IMR-90 (cell line): Measurements from ENCODE around the gene DDX31. TPM values are rescaled to one million over a fixed set of nuclear protein-coding genes. Genes with fewer than 3 reads are reported as not detected.

ENCODE experiments used
- ATAC-seq: fragments of 200-7000 bp; cut with Tn5 transposase; 2 replicates; pipeline ENCODE4 v1.9.1; 2020; ENCODE audit warnings: low read depth, mild to moderate bottlenecking, moderate library complexity
- BruUV-seq: library from RNA; stranded (reverse); fragments of 400-500 nt; replicated peaks from 2 replicates; lab custom pipeline; 2021; lab: Mats Ljungman, UMichigan
- CTCF ChIA-PET: fragments of 300-600 bp; formaldehyde crosslinking; extraction: SDS; loops from one replicate; lab custom pipeline; 2021; ENCODE audit warnings: antibody characterized with exemption; lab: Yijun Ruan, JAX
- POLR2A ChIA-PET: fragments of 300-600 bp; sonication (Branson Sonifier 250); formaldehyde crosslinking; loops from one replicate; lab custom pipeline; 2022; ENCODE audit warnings: antibody characterized with exemption; ENCODE audit not compliant: unreplicated experiment; lab: Charles Lee
- DNase-seq: peaks from one replicate; pipeline ENCODE4 v3.0.0; 2013
- H2AFZ ChIP-seq: replicated peaks from 2 replicates; pipeline ENCODE3; 2013; ENCODE audit warnings: low read length, mild to moderate bottlenecking; ENCODE audit not compliant: poor library complexity
- H2AK5ac ChIP-seq: 2 replicates; pipeline ENCODE4 v1.6.1; 2013; ENCODE audit warnings: low read depth, low read length, inconsistent platforms
- H2AK9ac ChIP-seq: replicated peaks from 2 replicates; pipeline ENCODE3; 2013; ENCODE audit warnings: mild to moderate bottlenecking, low read depth, low read length, moderate library complexity; ENCODE audit not compliant: poor library complexity
- H2BK120ac ChIP-seq: 2 replicates; pipeline ENCODE4 v1.6.1; 2013; ENCODE audit warnings: low read depth, low read length, inconsistent platforms
- H2BK15ac ChIP-seq: 3 replicates; pipeline ENCODE4 v1.6.1; 2013; ENCODE audit warnings: low read depth, low read length, inconsistent platforms
- H2BK20ac ChIP-seq: 2 replicates; pipeline ENCODE4 v1.6.1; 2013; ENCODE audit warnings: low read depth, mild to moderate bottlenecking, inconsistent platforms, low read length, moderate library complexity
- H2BK5ac ChIP-seq: 2 replicates; pipeline ENCODE4 v1.6.1; 2013; ENCODE audit warnings: mild to moderate bottlenecking, low read depth, low read length, inconsistent platforms; ENCODE audit not compliant: poor library complexity, severe bottlenecking
- H3K14ac ChIP-seq: replicated peaks from 2 replicates; pipeline ENCODE4 v1.6.1; 2013; ENCODE audit warnings: low read depth, low read length, inconsistent platforms
- H3K18ac ChIP-seq: 2 replicates; pipeline ENCODE4 v1.6.1; 2013; ENCODE audit warnings: low read depth, low read length, control low read depth
- H3K23ac ChIP-seq: 2 replicates; pipeline ENCODE4 v1.6.1; 2013; ENCODE audit warnings: low read depth, low read length, inconsistent platforms
- H3K27ac ChIP-seq: 2 replicates; pipeline ENCODE4 v1.5.1; 2013; ENCODE audit warnings: mild to moderate bottlenecking, control low read depth, low read length; ENCODE audit not compliant: insufficient read depth
- H3K27me3 ChIP-seq: 2 replicates; pipeline ENCODE4 v1.6.1; 2013; ENCODE audit warnings: low read length; ENCODE audit not compliant: control insufficient read depth, insufficient read depth
- H3K36me3 ChIP-seq: 2 replicates; pipeline ENCODE4 v1.6.1; 2013; ENCODE audit warnings: low read length, mixed read lengths; ENCODE audit not compliant: control insufficient read depth, insufficient read depth
- H3K4ac ChIP-seq: 2 replicates; pipeline ENCODE4 v1.6.1; 2013; ENCODE audit warnings: low read depth, low read length, inconsistent platforms
- H3K4me1 ChIP-seq: 2 replicates; pipeline ENCODE4 v1.6.1; 2013; ENCODE audit warnings: low read length, mixed read lengths; ENCODE audit not compliant: control insufficient read depth, insufficient read depth
- H3K4me2 ChIP-seq: 2 replicates; pipeline ENCODE4 v1.6.1; 2013; ENCODE audit warnings: low read depth, mild to moderate bottlenecking, control low read depth, low read length, moderate library complexity
- H3K4me3 ChIP-seq: 2 replicates; pipeline ENCODE4 v1.5.1; 2013; ENCODE audit warnings: low read depth, mild to moderate bottlenecking, control low read depth, low read length, moderate library complexity; ENCODE audit not compliant: insufficient read depth
- H3K56ac ChIP-seq: 2 replicates; pipeline ENCODE4 v1.6.1; 2013; ENCODE audit warnings: low read length, inconsistent platforms; ENCODE audit not compliant: insufficient read depth; ENCODE audit errors: extremely low read depth
- H3K79me1 ChIP-seq, 2 experiments: 2 replicates each; pipeline ENCODE4 v1.6.1; 2013; ENCODE audit warnings: low read length in 2 of 2, inconsistent platforms in 1 of 2, low read depth in 1 of 2
- H3K9ac ChIP-seq: 2 replicates; pipeline ENCODE4 v1.6.1; 2013; ENCODE audit warnings: low read depth, low read length, control low read depth
- H3K9me1 ChIP-seq: 2 replicates; pipeline ENCODE4 v1.6.1; 2013; ENCODE audit warnings: low read length, inconsistent platforms; ENCODE audit not compliant: insufficient read depth
- H3K9me3 ChIP-seq: 2 replicates; pipeline ENCODE4 v1.6.1; 2013; ENCODE audit warnings: low read length; ENCODE audit not compliant: control insufficient read depth, insufficient read depth
- H4K20me1 ChIP-seq: 2 replicates; pipeline ENCODE4 v1.6.1; 2013; ENCODE audit warnings: low read length, inconsistent platforms; ENCODE audit not compliant: insufficient read depth
- H4K5ac ChIP-seq: 2 replicates; pipeline ENCODE4 v1.6.1; 2013; ENCODE audit warnings: mild to moderate bottlenecking, low read depth, low read length, control low read depth
- H4K8ac ChIP-seq, 2 experiments: 2 replicates each; pipeline ENCODE4 v1.6.1; 2013; ENCODE audit warnings: low read depth in 2 of 2, low read length in 2 of 2, control low read depth in 1 of 2, inconsistent platforms in 1 of 2
- H4K91ac ChIP-seq: 2 replicates; pipeline ENCODE4 v1.6.1; 2013; ENCODE audit warnings: low read depth, low read length, inconsistent platforms; ENCODE audit not compliant: insufficient read depth
- BHLHE40 ChIP-seq: fragments of 150-350 bp; IDR thresholded peaks from 2 replicates; pipeline ENCODE4 v1.6.1; 2016; ENCODE audit warnings: mild to moderate bottlenecking, low read depth, low read length
- CEBPB ChIP-seq: IDR thresholded peaks from 2 replicates; pipeline ENCODE4 v1.6.1; 2012; ENCODE audit warnings: low read depth, low read length, improper control_type of control experiment
- CHD1 ChIP-seq: IDR thresholded peaks from 2 replicates; pipeline ENCODE4 v1.6.1; 2012; ENCODE audit warnings: low read depth, low read length, improper control_type of control experiment
- CTCF ChIP-seq: conservative IDR thresholded peaks from 2 replicates; pipeline ENCODE4 v1.5.1; 2012; ENCODE audit warnings: mild to moderate bottlenecking, low read depth, low read length, improper control_type of control experiment
- ELK1 ChIP-seq: fragments of 150-350 bp; IDR thresholded peaks from 2 replicates; pipeline ENCODE4 v1.6.1; 2016; ENCODE audit warnings: low read depth, mild to moderate bottlenecking, low read length, moderate library complexity, borderline replicate concordance
- FOS ChIP-seq: fragments of 150-350 bp; IDR thresholded peaks from 2 replicates; pipeline ENCODE4 v1.6.1; 2016; ENCODE audit warnings: low read depth, low read length
- MAFK ChIP-seq: IDR thresholded peaks from 2 replicates; pipeline ENCODE4 v1.6.1; 2012; ENCODE audit warnings: low read depth, low read length, improper control_type of control experiment
- MAZ ChIP-seq: IDR thresholded peaks from 2 replicates; pipeline ENCODE4 v1.6.1; 2012; ENCODE audit warnings: low read depth, mild to moderate bottlenecking, low read length, improper control_type of control experiment, moderate library complexity, borderline replicate concordance
- MXI1 ChIP-seq: IDR thresholded peaks from 2 replicates; pipeline ENCODE4 v1.6.1; 2012; ENCODE audit warnings: low read depth, mild to moderate bottlenecking, low read length, moderate library complexity, borderline replicate concordance
- NFE2L2 ChIP-seq: fragments of 150-350 bp; IDR thresholded peaks from 2 replicates; pipeline ENCODE4 v1.6.1; 2016; ENCODE audit warnings: low read depth, mild to moderate bottlenecking, low read length
- POLR2A ChIP-seq: IDR thresholded peaks from 2 replicates; pipeline ENCODE4 v1.6.1; 2012; ENCODE audit warnings: mild to moderate bottlenecking, low read depth, low read length
- RAD21 ChIP-seq: IDR thresholded peaks from 2 replicates; pipeline ENCODE4 v1.6.1; 2012; ENCODE audit warnings: low read length, improper control_type of control experiment
- RCOR1 ChIP-seq: IDR thresholded peaks from 2 replicates; pipeline ENCODE4 v1.6.1; 2012; ENCODE audit warnings: mild to moderate bottlenecking, low read length, improper control_type of control experiment; ENCODE audit not compliant: insufficient replicate concordance
- RFX5 ChIP-seq: IDR thresholded peaks from 2 replicates; pipeline ENCODE4 v1.8.0; 2012; ENCODE audit warnings: low read depth, mild to moderate bottlenecking, low read length, moderate library complexity
- SMC3 ChIP-seq: fragments of 150-350 bp; IDR thresholded peaks from 2 replicates; pipeline ENCODE4 v1.6.1; 2016; ENCODE audit warnings: low read depth, mild to moderate bottlenecking, antibody characterized with exemption, low read length, moderate library complexity
- USF2 ChIP-seq: fragments of 150-350 bp; IDR thresholded peaks from 2 replicates; pipeline ENCODE4 v1.6.1; 2017; ENCODE audit warnings: mild to moderate bottlenecking, antibody characterized with exemption, low read length, low read depth
- WGBS, 2 experiments: methylation state at CpG; one replicate each; pipeline versions ENCODE4 v1.1.5 to v1.1.7; 2013; ENCODE audit warnings: missing lambda C conversion rate in 2 of 2; ENCODE audit not compliant: insufficient read length in 1 of 2; ENCODE audit errors: extremely low coverage in 2 of 2; 5-methylcytosine and 5-hydroxymethylcytosine counted together
- dilution Hi-C: fragments of 300-500 bp; cut with HindIII; formaldehyde crosslinking; loops from one replicate; pipeline ENCODE4 v1.14.3; 2018; ENCODE audit warnings: low sequenced_read_pairs; ENCODE audit not compliant: unreplicated experiment
- in situ Hi-C: fragments of 300-500 bp; cut with MboI; formaldehyde crosslinking; loops from 3 replicates; pipeline ENCODE4 v1.14.3; 2019; ENCODE audit warnings: low sequenced_read_pairs, inconsistent platforms, mixed read lengths
- intact Hi-C: fragments of 100-400 bp; cut with micrococcal nuclease; formaldehyde crosslinking; loops from 2 replicates; pipeline ENCODE4 v1.10.0; 2022
- polyA plus RNA-seq, 3 experiments: library from polyadenylated mRNA; depleted of rRNA; stranded (reverse); fragments of >200 nt; gene quantifications; 2 replicates each; pipeline ENCODE4 v1.2.3, GENCODE V29; 2012; ENCODE audit warnings: low replicate concordance in 1 of 3
- total RNA-seq: library from RNA; depleted of rRNA; stranded (reverse); fragments of >200 nt; gene quantifications from 2 replicates; pipeline ENCODE4 v1.2.3, GENCODE V29; 2012

Gene DDX31
- total and polyA plus RNA-seq, 2 of the 4 experiments (the other 2 are of a cell fraction): 10.7 to 14.0 TPM

GRCh38 chr9:132606066-132606465 is 63.7 kb downstream of the DDX31 start:
- Histone ChIP-seq H2BK5ac (no peak overlapping the region), H4K8ac (no peak overlapping the region), H2AK5ac (no peak overlapping the region), H2BK20ac (no peak overlapping the region), H3K4ac (no peak overlapping the region), H3K27ac (no peak overlapping the region), H3K56ac (no peak overlapping the region), H3K4me3 (no peak overlapping the region), H3K27me3 (no peaks in the 10 kb centered on the region), H2BK15ac (no peak overlapping the region), H3K4me2 (no peak overlapping the region), H3K4me1 (peaks cover 7% of the 10 kb centered on the region), H4K5ac (no peak overlapping the region), H3K9ac (no peak overlapping the region), H3K14ac (no peak overlapping the region), H2AFZ (no peak overlapping the region), H3K9me3 (no peaks in the 10 kb centered on the region), H2AK9ac (no peak overlapping the region), H4K91ac (no peak overlapping the region), H3K36me3 (peaks cover 22% of the 10 kb centered on the region), H3K23ac (no peak overlapping the region), H3K79me1 (peaks cover 0 to 6% of the 10 kb centered on the region in 2 experiments; a peak in 2 of 4 replicates), H3K9me1 (peaks cover 14% of the 10 kb centered on the region), H4K20me1 (peaks cover 20% of the 10 kb centered on the region; the same call in 1 of the 2 replicates), H3K18ac (no peak overlapping the region), H2BK120ac (no peak overlapping the region)
- dilution Hi-C loops: no loop called here
- in situ Hi-C loops: no loop called here
- ChIA-PET CTCF (no interaction called here), POLR2A (no interaction called here)
- no TSS peak for BruUV-seq
- intact Hi-C loops: no loop called here
- ATAC-seq: no peak
- TF ChIP-seq CTCF (no peak), RCOR1 (no peak), RAD21 (no peak), ELK1 (no peak), RFX5 (no peak), USF2 (no peak), MAZ (no peak), CHD1 (no peak), FOS (no peak), SMC3 (no peak), POLR2A (no peak), CEBPB (no peak), MAFK (no peak), NFE2L2 (no peak), BHLHE40 (no peak), MXI1 (no peak)
- 68% methylated on average over 5 of the region's 6 CpGs; no CpG with 5 or more reads in 1 of the 2 experiments for WGBS, 2 experiments
- DNase-seq: no peak
